Small intestine (tissue), 7 donors: ENCODE measurements around the gene ANKRD39. TPM values are rescaled to one million over a fixed set of nuclear protein-coding genes. Genes with fewer than 3 reads are reported as not detected.
"Not testable (repeated sequence)": the region's sequence is repeated elsewhere in the genome, so short reads cannot be mapped to it uniquely, and the experiment has no call there.

Experiments used
- DNase-seq, 2 donors: peaks; one replicate each; pipeline versions ENCODE4 v3.0.0 to v3.0.0-alpha.2; 2013
- FAIRE-seq: peaks from 2 replicates; lab custom pipeline; 2012; peaks lifted over from hg19 to GRCh38; lab: Jason Lieb, UNC
- H3K27ac ChIP-seq, 3 donors: one replicate each; pipeline ENCODE4 v1.5.1; 2013; ENCODE audit warnings: low read length in 2 of 3, mild to moderate bottlenecking in 2 of 3, control low read depth in 1 of 3, inconsistent platforms in 1 of 3, low read depth in 1 of 3, moderate library complexity in 1 of 3
- H3K27me3 ChIP-seq, 3 donors: one replicate each; pipeline ENCODE4 v1.6.1; 2013; ENCODE audit warnings: low read length in 3 of 3, inconsistent platforms in 1 of 3; ENCODE audit not compliant: control insufficient read depth in 3 of 3, insufficient read depth in 3 of 3
- H3K36me3 ChIP-seq, 3 donors: one replicate each; pipeline ENCODE4 v1.6.1; 2013; ENCODE audit warnings: low read length in 3 of 3, inconsistent platforms in 1 of 3, low read depth in 1 of 3, mild to moderate bottlenecking in 1 of 3, moderate library complexity in 1 of 3; ENCODE audit not compliant: control insufficient read depth in 3 of 3, insufficient read depth in 2 of 3
- H3K4me1 ChIP-seq, 3 donors: one replicate each; pipeline ENCODE4 v1.6.1; 2013; ENCODE audit warnings: low read length in 2 of 3, inconsistent platforms in 1 of 3, low read depth in 1 of 3, mild to moderate bottlenecking in 1 of 3, moderate library complexity in 1 of 3; ENCODE audit not compliant: control insufficient read depth in 3 of 3, insufficient read depth in 2 of 3
- H3K4me3 ChIP-seq, 3 donors: one replicate each; pipeline ENCODE4 v1.5.1; 2013; ENCODE audit warnings: low read length in 3 of 3, control low read depth in 1 of 3, inconsistent platforms in 1 of 3, low read depth in 1 of 3, mild to moderate bottlenecking in 1 of 3, moderate library complexity in 1 of 3
- H3K9me3 ChIP-seq, 2 donors: one replicate each; pipeline ENCODE4 v1.6.1; 2013; ENCODE audit warnings: low read depth in 1 of 2, low read length in 1 of 2; ENCODE audit not compliant: control insufficient read depth in 2 of 2, insufficient read depth in 1 of 2
- WGBS, 3 donors: extraction: QIAGEN DNeasy Blood & Tissue Kit; methylation state at CpG; one replicate each; pipeline ENCODE4 v1.1.7; 2013; 5-methylcytosine and 5-hydroxymethylcytosine counted together
- polyA plus RNA-seq, 4 donors: library from polyadenylated mRNA; stranded (reverse) in 3 of 4; unstranded in 1 of 4; fragments of 200-250 nt in 3 of 4; fragments of 120-200 nt in 1 of 4; gene quantifications; one replicate each; pipeline versions ENCODE4 v1.2.1 to v1.2.3, GENCODE V29; 2013
- donor health status: healthy with polysubstance abuse.
- donor health status: control.
- donor health status: control.
- donor health status: Bipolar disorder and iron deficiency.
- donor health status: healthy.

The ANKRD39 gene
- polyA plus RNA-seq, 4 donors = 9.3 to 23.0 (median 16.5) TPM

DNA sequence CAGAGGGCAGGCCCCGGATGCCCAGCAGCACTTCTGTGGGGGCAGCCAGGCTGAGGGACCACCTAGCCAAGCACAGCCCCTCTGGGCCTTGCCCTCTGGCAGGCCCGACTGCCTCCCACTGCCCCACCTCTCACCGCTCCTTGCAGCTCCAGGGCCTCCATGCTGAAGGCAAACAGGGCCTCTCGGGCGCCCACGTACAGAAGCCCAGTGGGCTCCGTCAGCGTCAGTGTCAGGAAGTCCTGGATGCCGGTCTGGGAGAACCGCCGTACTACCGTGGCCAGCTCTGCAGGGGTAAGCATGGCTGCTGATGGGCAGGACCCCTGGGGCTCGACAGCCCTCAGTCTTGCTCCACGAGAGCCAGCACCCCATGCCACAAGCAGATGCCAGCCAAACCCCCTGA lies 8.3 kb upstream of the ANKRD39 start:
- DNase-seq (no peak), FAIRE-seq (no peak)
- H3K4me3 ChIP-seq = no peak overlapping the region
- no peak overlapping the region for H3K27ac ChIP-seq
- no peaks in the 10 kb centered on the region for H3K27me3 ChIP-seq
- H3K36me3 ChIP-seq = peaks cover 0 to 62% (median 2%) of the 10 kb centered on the region in 3 donors
- 76 to 90% (median 87%) methylated on average over 13 to 14 of the region's 14 CpGs for WGBS, 3 donors
- no peaks in the 10 kb centered on the region for H3K9me3 ChIP-seq
- peaks cover 0 to 36% (median 6%) of the 10 kb centered on the region in 3 donors for H3K4me1 ChIP-seq

- H3K27me3 ChIP-seq = no peaks in the 10 kb centered on the region
- FAIRE-seq = no peak
- H3K4me3 ChIP-seq = no peak overlapping the region
- no peak for DNase-seq
- 82 to 92% (median 90%) methylated on average over 16 of the region's 16 CpGs for WGBS, 3 donors
- no peak overlapping the region for H3K27ac ChIP-seq
- peaks cover 0 to 32% (median 6%) of the 10 kb centered on the region in 3 donors for H3K4me1 ChIP-seq
- peaks cover 0 to 67% (median 2%) of the 10 kb centered on the region in 3 donors for H3K36me3 ChIP-seq
- H3K9me3 ChIP-seq = no peaks in the 10 kb centered on the region
These were observed 7.8 kb upstream of the ANKRD39 start for GRCh38 chr2:96865654-96866053.

GRCh38 chr2:96864343-96865091 lies 6.7 kb upstream of the ANKRD39 start:
- Histone ChIP-seq H3K4me1 (peaks cover 0 to 28% (median 6%) of the 10 kb centered on the region in 3 donors), H3K4me3 (no peak overlapping the region), H3K36me3 (peaks cover 0 to 75% (median 2%) of the 10 kb centered on the region in 3 donors), H3K27ac (no peak overlapping the region), H3K9me3 (no peaks in the 10 kb centered on the region), H3K27me3 (no peaks in the 10 kb centered on the region)
- 84 to 86% (median 85%) methylated on average over 25 of the region's 25 CpGs for WGBS, 3 donors
- DNase-seq = no peak
- no peak for FAIRE-seq

DNA sequence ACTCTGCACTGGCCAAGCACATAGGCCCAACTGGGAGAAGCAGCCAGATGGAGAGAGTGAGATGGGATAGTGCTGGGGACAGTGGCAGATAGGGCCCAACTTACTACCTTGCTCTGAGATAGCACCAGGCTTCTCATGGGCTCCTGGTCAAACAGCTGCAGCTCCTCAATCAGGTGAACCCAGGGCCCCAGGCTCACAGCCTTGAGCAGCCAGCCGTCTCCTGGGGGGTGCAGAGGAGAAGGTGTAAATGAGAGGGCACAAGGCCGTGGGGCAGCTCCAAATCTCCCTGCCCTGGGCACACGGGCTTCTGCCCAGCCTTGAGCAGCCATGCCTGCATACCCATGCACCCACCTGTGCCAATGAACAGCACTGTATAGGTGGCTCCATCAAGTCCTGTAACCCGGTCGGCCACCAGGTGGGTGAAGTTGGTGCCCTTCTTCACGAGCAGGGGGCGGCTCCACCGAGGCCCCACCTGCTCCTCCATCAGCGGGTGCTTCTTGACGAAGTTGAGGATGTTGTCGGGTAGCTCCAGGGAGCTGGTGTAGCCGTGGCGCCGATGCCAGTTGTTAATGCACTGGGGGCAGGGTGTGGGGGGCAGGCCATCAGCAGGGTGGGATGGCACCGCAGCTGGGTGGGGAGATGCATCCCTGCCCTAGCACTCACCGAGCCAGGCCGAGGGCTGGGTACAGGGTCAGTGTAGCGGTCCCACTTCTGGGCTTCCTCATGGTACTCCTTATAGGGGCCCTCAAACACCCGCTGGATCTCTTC lies 5.9 kb upstream of the ANKRD39 start:
- DNase-seq (no peak), FAIRE-seq (no peak)
- Histone ChIP-seq H3K9me3 (no peaks in the 10 kb centered on the region), H3K36me3 (peaks cover 0 to 75% (median 2%) of the 10 kb centered on the region in 3 donors), H3K4me3 (no peak overlapping the region), H3K27me3 (no peaks in the 10 kb centered on the region), H3K27ac (no peak overlapping the region), H3K4me1 (peaks cover 0 to 34% (median 6%) of the 10 kb centered on the region in 3 donors)
- WGBS, 3 donors = 89 to 92% (median 89%) methylated on average over 18 to 19 of the region's 19 CpGs

- not testable (repeated sequence) for DNase-seq, H3K9me3 ChIP-seq, FAIRE-seq, H3K27ac ChIP-seq, H3K27me3 ChIP-seq, H3K4me3 ChIP-seq
- WGBS, 3 donors = 87 to 89% (median 89%) methylated on average over 4 of the region's 4 CpGs
- peaks cover 0 to 38% (median 6%) of the 10 kb centered on the region in 3 donors for H3K4me1 ChIP-seq
- H3K36me3 ChIP-seq = peaks cover 0 to 74% (median 2%) of the 10 kb centered on the region in 3 donors
These were observed 5.2 kb upstream of the ANKRD39 start for GRCh38 chr2:96863056-96863455.

DNA sequence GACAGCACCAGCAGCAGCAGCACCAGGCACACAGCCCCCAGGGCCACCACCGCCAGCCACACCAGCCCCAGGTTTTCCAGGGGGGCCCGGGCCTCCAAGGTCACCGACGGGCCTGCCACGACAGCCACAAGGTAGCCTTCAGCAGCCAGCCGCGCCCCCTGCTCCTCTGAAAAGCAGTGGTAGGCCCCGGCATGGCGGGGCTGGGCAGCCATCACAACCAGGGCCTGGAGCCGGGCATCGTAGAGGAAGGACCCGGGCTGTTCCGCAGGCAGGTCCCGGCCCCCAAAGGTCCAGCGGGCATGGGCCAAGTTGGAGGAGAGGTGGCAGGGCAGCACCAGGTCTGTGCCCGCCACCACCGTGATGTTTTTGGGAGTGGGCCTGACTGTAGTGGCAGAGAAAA lies 3.3 kb upstream of the ANKRD39 start:
- no peak overlapping the region for H3K27ac ChIP-seq
- no peaks in the 10 kb centered on the region for H3K27me3 ChIP-seq
- no peaks in the 10 kb centered on the region for H3K9me3 ChIP-seq
- peaks cover 0 to 30% (median 3%) of the 10 kb centered on the region in 3 donors for H3K4me1 ChIP-seq
- DNase-seq (no peak), FAIRE-seq (no peak)
- peaks cover 0 to 55% (median 2%) of the 10 kb centered on the region in 3 donors for H3K36me3 ChIP-seq
- 93 to 94% (median 93%) methylated on average over 13 to 17 of the region's 17 CpGs for WGBS, 3 donors
- H3K4me3 ChIP-seq = no peak overlapping the region

DNA sequence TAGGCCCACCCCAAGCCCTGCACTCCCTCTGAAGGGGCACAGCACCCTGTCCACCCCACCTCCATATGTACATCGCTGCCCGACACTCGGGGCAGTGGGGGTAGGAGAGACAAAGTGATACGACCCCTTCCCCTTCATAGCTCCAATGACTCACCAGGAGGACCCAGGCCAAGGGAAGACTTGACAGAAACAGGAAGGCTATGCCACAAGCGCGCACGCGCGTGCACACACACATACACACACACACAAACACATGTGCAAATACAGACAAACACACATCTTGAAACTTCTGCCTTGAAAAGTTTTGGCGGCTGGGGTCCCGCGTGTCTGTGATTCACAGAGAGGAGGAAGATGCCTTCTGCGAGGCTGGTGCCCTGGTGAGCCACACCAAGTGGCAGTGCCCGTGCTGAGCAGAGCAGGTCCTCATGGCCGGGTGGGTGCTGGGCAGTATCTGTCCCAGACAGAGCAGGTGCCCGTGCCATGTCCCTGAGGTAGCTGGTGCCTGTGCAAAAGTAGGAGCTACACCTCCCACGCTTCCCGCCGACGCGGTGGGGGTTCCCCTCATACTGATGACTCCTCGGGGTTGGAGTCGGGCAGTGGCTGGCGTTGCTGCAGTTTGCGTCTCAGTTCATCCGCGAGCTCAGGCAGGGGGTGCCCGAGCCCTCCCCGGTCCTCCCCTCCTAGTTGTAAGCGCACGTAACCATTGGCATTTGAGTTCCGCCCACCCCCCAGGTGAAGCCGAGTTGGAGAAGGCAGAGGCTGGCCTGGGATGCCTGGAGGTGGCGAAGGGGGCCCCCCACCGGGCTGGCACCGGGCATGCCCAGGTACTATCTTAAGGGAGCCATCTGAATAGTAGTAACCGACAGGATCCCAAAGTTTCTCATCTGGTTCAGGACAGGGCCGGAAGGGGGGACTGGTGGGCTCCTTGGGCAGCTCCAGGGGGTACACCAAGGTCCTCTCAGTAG lies 2.5 kb upstream of the ANKRD39 start:
- H3K27me3 ChIP-seq = no peaks in the 10 kb centered on the region
- DNase-seq = no peak
- H3K27ac ChIP-seq = peak overlapping the region in 1 of 3 donors; percentile 19
- no peaks in the 10 kb centered on the region for H3K9me3 ChIP-seq
- no peak overlapping the region for H3K4me3 ChIP-seq
- H3K4me1 ChIP-seq = peaks cover 0 to 29% (median 3%) of the 10 kb centered on the region in 3 donors
- peaks cover 0 to 47% (median 2%) of the 10 kb centered on the region in 3 donors for H3K36me3 ChIP-seq
- no peak for FAIRE-seq
- WGBS, 3 donors = 79 to 84% (median 83%) methylated on average over 38 of the region's 38 CpGs
